Ovary (tissue), 3 donors: ENCODE measurements around the gene LXN.

Source experiments
- CTCF ChIP-seq, 3 donors: fragments of 450-650 bp in 2 of 3; fragments of 200-600 bp in 1 of 3; IDR thresholded peaks; one replicate each; pipeline versions ENCODE4 v1.5.1 to v1.8.0; 2016 to 2022; ENCODE audit warnings: antibody characterized with exemption in 3 of 3, mild to moderate bottlenecking in 1 of 3
- POLR2A ChIP-seq: fragments of 450-650 bp; IDR thresholded peaks from one replicate; pipeline ENCODE4 v1.6.1; 2017; ENCODE audit warnings: antibody characterized with exemption, mild to moderate bottlenecking, moderate library complexity
- donor health status: DM: no; HTN: no; CAD: no.

- TF ChIP-seq CTCF (IDR thresholded peaks at IDR 0.05) (no peak), POLR2A (no peak)
These were observed 10.9 kb upstream of the LXN start for GRCh38 chr3:158683230-158683962.
